Measurements from ENCODE around the gene EPB41.

DNA sequence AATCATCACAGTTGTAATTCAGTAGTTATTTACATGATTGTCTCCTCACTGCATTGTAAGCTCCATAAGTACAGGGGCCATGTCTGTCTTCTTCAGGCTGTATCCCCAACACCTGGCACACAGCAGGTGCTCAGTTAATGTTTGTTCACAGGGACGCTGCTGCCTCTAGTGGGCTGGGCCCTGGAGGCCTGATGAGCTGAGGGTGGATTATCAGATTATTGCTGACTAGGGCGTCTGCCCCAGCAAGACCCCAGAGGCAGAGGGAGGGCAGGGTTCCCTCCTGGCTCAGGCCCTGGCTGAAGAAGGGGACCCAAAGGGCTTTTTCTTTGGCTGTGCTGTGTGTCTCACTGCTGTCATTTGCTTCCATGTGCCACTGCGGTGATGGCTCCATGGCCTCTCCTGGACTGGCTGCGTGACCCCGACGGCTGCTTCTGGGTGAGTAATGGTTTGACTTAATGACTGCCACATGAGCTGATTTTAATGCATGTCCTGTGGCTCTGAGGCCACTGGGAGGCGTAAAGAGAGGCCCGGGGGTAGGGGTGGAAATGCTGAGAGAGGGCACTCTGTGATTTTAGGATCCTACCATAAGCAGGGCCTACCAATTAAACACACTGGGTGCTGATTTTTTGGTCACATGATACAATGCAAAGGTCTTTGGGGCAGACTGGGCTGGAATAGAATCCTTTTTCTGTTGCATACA is 20.8 kb upstream of the EPB41 start:
- TF ChIP-seq, protein P1, sequence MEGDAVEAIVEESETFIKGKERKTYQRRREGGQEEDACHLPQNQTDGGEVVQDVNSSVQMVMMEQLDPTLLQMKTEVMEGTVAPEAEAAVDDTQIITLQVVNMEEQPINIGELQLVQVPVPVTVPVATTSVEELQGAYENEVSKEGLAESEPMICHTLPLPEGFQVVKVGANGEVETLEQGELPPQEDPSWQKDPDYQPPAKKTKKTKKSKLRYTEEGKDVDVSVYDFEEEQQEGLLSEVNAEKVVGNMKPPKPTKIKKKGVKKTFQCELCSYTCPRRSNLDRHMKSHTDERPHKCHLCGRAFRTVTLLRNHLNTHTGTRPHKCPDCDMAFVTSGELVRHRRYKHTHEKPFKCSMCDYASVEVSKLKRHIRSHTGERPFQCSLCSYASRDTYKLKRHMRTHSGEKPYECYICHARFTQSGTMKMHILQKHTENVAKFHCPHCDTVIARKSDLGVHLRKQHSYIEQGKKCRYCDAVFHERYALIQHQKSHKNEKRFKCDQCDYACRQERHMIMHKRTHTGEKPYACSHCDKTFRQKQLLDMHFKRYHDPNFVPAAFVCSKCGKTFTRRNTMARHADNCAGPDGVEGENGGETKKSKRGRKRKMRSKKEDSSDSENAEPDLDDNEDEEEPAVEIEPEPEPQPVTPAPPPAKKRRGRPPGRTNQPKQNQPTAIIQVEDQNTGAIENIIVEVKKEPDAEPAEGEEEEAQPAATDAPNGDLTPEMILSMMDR (IDR thresholded peaks at IDR 0.05), result no peak
- no peak for TF ChIP-seq POLR2A (IDR thresholded peaks at IDR 0.05)
- TF ChIP-seq EP300 (IDR thresholded peaks at IDR 0.05; ENCODE audit: low read depth), result no peak
- TF ChIP-seq POLR2AphosphoS5 (IDR thresholded peaks at IDR 0.05), result no peak
